Measurements from ENCODE around the gene SLC32A1.

SLC32A1 gene

DNA sequence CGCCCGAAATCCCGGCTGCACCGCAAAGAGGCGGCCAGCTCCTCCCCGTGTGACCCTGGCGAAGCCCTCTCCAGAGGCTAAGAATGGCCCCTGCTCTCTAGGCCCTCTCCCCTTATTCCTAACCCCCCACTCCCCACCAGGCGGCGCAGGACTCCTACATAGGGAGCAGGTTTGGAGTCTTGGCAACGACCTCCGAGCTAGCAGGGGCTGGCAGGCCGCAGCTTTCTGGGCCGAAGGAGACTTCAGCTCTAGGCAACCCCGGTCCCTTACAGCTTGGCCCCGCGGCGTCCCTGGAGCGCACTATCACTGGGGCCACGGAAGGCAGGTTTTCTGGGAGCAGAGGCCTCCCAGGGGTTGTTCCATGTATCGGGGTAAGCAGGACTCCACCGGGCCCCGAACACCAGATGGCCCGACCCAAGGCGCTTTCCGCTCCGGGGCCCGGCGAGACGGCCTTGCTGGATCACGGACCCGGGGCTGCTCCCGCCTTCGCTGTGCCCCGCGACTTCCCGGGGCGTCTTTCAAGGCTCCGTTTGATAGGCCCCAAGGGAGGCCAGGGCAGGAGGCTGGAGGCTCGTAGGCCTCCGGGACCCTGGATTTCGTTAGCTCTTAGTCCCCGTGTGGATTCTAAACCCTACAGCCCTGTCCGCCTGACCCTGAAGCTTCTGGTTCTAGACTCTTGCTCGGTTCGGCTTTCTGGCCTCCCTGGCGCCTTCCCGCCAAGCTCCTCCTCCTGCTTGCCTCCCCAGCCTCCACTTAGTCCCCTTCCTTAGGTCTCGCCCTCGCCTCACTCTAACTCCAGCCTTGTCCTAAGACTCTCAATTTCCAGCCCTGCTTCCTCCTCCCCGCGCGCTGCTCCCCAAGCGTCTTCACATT is 1.9 kb downstream of the SLC32A1 start:
- DNase-seq: peak in 1 of 2 experiments; percentile 19

DNA sequence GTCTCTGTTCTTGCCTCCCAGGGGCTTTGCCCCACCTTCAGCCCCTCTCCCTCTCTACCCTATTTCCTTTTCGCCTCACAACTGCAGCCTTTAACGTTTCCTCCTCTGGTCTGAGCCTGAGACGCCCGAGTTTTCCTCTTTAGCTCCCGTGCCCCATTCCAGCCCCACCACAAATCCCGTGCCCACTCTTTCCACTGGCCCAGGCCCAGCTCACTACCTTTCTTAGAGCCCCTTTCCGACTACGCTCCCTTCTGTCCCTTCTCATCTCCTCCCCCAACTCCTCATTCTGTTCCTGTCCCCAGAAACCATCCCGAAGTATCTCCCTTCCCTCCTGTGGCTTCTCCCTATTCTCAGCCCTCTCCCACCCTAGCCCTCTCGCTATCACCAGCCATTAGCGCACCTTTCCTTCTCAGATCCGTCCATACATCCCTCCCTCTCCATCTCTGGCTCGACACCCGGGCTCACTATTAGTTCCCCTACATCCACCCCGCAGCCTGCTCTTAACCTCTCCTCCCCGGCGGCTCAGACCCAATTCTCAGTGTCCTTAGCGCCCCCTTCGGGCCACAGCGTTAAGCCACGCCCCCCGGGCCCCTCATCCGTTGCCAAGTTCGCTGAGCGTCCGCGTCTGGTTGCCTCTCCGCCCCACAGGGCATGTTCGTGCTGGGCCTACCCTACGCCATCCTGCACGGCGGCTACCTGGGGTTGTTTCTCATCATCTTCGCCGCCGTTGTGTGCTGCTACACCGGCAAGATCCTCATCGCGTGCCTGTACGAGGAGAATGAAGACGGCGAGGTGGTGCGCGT is 2.7 kb downstream of the SLC32A1 start:
- DNase-seq: no peak

DNA sequence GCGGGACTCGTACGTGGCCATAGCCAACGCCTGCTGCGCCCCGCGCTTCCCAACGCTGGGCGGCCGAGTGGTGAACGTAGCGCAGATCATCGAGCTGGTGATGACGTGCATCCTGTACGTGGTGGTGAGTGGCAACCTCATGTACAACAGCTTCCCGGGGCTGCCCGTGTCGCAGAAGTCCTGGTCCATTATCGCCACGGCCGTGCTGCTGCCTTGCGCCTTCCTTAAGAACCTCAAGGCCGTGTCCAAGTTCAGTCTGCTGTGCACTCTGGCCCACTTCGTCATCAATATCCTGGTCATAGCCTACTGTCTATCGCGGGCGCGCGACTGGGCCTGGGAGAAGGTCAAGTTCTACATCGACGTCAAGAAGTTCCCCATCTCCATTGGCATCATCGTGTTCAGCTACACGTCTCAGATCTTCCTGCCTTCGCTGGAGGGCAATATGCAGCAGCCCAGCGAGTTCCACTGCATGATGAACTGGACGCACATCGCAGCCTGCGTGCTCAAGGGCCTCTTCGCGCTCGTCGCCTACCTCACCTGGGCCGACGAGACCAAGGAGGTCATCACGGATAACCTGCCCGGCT is 3.4 kb downstream of the SLC32A1 start:
- DNase-seq: no peak

DNA sequence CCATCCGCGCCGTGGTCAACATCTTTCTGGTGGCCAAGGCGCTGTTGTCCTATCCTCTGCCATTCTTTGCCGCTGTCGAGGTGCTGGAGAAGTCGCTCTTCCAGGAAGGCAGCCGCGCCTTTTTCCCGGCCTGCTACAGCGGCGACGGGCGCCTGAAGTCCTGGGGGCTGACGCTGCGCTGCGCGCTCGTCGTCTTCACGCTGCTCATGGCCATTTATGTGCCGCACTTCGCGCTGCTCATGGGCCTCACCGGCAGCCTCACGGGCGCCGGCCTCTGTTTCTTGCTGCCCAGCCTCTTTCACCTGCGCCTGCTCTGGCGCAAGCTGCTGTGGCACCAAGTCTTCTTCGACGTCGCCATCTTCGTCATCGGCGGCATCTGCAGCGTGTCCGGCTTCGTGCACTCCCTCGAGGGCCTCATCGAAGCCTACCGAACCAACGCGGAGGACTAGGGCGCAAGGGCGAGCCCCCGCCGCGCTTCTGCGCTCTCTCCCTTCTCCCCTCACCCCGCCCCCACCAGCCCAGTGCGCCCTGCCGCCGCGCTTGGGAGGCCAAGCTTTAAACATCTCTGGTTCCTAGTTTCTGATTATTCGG is 4.0 kb downstream of the SLC32A1 start:
- DNase-seq: no peak

DNA sequence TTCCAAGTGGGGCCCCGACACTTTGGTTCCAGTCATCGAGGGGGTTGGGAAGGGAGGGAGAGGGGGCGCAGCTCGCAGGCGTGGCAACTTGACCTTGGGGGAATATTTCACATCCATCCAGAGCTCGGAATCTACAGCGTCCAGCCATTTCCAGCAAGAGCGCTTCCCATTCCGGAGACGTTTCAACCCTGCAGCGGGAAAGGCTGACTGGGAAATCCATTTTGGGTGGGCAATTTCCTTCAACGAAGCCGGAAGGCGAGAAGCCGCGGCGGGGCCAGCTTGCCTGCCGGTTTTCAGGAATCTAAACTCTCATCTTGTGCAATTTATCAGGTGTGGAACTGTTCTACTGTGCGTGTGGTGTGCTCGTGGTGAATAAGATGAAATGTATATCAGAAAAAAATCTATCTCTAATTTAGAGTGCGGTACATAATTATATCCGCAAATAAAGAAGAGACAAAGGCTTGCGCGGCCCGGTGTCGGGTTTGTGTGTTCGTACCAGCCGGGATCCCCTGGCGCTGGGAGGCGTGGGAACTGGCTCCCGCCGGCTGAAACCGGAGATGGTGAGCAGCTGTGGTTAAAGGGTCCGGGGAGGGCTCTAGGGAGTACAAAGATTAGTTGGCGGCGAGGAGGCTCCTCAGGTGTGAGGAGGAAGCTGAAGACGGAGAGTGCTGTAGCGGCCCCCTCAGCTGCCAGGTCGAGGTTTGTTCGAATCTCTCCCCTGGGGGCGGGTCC is 4.8 kb downstream of the SLC32A1 start:
- peak; percentile 49 to 67 for DNase-seq

DNA sequence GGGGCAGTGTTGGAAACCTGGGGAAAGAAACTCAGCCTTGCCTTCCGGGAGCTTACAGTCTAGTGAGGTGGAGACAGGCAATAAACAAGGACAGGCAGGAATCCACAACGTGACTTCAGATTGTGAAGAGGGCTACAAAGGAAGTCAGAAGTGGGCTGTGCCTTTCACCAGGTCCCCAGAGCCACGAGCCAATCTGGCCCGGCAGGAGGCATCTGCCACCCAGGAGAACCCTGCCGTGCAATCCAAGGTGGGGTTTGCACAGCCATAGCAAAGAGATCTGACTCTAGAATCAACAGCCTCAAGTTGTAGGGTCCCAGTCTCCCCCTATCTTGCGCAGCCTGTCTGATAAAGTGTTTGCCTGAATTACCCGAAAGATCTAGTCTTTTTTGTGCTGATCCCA is 5.5 kb downstream of the SLC32A1 start:
- DNase-seq: no peak

DNA sequence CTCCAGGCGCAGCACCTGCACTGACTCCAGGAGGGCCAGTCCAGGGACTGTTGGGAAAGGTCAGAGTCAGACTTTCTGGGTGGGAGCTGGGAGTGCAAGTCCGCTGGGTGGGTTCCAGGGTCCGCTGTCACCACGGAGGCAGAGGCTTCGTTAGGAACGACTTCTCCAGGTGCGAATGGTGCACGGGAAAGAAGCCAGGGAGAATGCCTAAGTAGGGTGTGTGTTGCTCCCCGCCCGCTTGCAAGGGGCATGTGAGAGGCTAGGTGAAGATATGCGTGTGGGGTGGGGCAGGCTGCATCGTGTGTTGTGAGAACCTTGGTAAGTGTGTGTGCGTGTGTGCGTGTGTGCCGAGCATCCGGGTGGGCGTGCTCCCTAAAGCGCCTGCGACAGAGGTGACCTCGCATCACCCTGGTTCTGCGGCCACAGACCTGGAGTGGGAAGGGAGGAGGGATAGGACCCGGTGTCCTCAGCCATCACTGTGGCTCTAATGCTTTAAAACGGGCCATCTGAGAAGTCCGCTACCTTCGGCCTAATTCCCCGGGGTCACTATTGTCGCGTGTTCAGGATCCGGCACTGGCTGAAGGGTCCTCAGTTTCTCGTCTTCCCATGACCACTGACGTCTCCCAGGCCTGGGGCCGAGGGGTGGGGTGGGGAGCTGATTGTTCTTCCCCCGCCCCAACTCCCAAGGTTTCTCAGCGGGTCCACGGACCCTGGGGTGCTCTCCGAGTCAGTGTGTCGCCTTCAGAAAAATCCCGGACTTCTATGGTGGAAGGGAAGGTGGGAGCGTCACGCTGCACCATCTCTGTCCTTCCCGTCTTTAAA is 6.1 kb downstream of the SLC32A1 start:
- no peak for DNase-seq

DNA sequence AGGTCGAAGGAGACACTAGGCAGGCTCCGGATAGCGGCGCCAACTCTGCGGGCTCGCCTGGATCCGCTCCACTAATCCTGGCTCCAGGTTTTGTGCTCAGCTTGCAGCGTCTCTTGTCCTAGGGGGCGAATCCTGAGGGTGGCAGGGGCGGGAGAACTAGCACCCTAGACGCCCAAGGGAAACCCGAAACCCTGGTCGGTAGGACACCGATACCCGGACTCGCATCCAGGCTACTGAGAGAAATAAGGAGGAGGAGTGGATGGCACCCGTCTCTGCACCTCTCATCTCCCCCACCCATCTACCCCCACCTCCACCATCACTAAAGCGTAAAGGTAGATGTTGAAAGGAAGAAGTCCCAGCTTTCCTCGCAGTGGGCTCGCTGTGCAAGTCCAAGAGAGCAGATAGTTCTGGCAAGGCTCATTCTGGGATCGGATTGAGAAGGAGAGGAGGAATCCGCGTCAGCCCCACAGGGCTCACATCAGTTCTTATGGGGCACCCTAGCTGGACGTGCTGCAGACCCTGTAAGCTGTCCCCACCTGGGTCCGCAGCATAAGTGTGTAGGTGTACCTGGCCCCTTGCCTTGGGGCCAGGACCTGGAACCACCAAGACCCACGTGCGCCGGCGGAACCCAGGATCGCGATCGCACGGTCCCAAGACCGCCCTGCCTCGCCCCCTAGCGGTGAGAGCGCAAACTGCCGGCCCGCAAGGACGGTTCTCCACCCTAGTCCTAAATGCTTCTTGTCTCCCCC is 6.9 kb downstream of the SLC32A1 start:
- peak; percentile 60 to 66 for DNase-seq

DNA sequence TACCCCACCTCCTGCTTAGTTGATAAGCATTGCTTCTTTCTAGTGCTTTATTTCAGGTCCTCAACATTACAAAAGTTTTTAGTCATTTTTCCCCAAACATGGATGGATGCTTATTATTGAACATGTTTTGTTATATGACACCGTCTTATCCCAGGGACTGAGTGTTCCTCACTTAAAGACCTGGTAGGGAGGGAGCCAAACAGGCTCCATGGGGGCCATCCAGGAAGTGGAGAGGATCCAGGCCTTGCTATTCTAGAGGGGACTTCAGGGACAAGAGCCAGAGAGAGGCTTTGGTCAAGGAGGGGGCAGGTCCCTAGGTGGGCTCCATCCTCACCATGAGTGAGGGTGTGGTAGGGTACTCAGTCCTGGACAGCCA is 7.4 kb downstream of the SLC32A1 start:
- no peak for DNase-seq

DNA sequence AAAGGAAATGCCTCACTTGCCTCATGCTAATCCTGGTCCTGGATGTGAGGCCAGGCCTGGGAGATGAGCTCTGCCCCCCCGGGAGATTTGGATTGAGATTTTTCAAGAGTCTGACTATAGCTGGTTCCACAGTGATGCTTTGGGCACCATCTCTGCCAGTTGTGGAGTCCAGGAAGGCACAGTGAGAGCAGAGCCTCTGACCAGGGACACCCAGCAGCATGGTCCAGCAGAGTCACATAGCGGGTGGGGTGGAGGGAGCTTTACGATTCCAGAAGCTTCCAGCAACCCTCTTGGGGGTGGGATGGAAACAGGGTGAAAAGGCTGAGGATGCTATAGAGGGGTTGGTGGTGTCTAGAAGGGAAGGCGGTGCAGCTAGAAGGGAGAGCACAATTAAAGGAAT is 8.7 kb downstream of the SLC32A1 start:
- DNase-seq: no peak

DNA sequence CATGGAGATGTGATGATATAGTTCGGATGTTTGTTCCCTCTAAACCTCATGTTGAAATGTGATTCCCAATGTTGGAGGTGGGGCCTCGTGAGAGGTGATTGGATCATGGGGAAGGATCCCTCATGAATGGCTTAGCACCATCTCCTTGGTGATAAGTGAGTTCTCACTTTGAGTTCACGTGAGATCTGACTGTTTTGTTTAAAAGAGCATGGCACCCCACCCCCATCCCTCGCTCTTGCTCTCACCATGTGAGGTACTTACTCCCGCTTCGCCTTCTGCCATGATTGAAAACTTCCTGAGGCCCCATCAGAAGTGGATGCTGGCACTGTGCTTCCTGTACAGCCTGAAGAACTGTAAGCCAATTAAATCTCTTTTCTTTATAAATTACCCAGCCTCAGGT is 10.9 kb downstream of the SLC32A1 start:
- DNase-seq: no peak

DNA sequence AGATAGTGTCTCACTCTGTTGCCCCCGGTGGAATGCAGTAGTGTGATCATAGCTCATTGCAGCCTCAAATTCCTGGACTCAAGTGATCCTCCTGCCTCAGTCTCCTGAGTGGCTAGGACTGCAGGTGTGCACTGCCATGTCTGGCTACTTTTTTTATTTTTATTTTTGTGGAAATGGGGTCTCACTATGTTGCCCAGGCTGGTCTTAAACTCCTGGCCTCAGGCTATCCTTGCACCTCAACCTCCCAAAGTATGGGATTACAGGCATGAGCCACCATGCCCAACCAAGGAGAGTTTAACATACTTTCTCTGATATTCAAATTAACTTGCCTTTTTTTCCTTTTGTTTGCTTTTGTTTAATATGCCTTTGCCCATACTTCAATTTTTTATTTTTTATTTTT is 13.6 kb downstream of the SLC32A1 start:
- no peak for DNase-seq

DNA sequence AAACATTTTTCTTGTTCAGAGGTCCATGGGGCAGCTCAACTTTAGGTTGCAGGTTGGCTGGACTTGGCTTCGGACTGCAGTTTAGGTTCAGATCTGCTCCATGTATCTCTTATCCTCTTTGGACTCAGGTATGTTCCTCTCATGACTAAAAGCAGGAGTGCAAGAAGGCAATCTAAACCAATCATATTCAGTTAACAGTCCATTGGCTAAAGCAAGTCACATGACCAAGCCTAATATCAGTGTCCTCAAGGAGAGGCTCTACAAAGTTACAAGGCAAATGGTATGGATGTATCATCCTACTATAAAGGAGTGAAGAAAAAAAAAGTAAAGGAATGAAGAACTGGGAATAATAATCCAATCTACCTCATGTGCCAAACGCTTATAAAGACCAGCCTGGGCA is 21.5 kb downstream of the SLC32A1 start:
- DNase-seq: no peak

DNA sequence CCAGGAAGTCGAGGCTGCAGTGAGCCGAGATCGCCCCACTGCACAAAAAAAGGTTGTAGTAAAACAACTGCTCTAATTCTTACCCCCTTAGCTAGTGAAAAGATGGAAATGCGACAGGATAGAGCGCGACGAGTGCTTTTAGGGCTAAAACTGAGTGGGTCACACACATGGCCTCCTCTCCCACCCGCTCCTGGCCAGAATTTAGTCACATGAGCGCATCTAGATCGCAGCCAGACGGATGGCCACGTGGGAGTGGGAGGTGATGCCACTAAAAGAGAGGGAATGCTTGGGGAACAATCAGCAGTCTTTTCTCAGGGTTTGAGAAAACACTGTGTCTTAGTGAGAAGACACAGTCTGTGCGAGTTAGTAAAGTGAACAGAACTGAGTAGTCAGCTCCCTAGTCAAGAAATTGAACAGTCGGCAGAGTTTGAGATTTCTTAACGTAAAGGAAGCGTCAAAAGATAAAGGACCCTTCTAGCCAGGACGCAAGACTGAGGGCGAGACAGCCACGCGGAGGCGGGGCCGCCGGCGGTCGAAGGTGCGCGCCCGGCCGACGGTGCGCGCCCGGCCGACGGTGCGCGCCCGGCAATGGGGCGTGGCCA is 23.3 kb downstream of the SLC32A1 start:
- no peak for DNase-seq

DNA sequence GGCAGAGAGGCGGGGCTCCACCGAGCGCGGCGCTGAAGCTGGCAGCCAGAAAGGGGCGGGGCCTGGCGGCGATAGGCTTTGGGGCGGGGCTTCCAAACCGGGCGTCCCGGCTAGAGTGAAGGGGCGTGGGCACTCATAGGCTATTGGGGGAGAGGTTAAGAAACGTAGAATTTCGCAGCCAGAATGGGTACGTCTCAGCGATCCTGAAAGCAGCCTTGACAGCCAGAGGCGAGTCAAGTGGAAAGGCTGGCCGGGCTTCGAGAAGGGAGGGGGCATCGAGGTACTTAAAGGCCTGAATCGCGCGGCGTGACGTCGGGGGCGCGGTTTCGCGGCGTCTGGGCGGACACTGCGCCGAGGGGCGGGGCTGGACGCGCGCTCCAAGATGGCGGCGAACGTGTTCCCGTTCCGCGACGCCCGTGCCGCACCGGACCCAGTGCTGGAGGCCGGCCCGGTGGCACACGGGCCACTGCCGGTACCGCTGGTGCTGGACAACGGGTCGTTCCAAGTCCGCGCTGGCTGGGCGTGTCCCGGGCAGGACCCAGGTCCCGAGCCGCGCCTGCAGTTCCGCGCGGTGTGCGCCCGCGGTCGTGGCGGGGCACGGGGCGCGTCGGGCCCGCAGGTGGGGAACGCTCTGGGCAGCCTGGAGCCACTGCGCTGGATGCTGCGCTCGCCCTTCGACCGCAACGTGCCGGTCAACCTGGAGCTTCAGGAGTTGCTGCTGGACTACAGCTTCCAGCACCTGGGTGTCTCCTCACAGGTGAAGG is 24.0 kb downstream of the SLC32A1 start, which contains the start of gene ACTR5:
ACTR5 (plus strand) TSS at position 364 of the 764 bp plus-strand sequence; CDS start at position 383, 19 bp downstream.
- peak; percentile 82 to 89 for DNase-seq

DNA sequence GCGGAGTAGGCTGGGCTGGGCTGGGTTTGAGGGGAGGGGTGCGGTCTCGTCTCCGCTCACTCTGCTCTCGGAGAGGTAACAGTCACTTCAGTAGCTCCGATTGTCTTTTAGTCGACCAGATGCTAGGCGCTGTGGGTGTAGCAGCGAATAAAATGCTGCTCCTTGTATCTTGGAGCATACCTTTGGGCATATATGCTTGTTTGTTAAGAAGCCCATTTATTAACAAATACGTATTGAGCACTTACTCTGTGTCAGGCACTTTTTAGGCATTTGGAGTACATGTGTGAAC is 24.5 kb downstream of the SLC32A1 start:
- DNase-seq: peak in 1 of 2 experiments; percentile 11

DNA sequence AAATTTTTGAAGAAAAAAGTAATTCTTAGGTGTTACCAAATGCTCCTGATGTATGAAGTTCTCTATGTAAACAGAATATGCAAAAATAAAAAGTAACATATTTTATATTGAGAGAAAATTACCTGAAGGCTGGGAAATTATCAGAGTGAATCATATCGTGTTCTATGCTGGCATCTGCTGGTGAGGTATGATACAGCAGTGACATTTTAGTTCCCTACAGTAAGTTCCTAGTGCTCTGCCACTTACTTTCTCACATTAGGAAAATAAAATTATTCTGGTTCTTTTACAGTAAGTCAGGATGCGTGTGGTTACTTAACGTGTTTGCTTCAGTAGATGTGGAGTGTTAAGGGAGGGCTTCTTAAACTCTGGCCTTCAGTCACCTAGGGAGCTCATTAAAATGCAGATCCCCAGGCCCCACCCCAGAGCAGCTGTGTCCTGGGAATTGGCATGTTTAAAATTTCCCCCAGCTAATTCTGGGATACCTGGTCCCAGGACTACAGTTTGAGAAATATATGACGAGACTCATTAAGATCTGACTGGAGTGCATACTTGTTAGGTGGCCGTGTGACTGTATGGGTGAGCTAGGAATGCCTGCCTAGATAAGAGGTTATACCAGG is 27.2 kb downstream of the SLC32A1 start:
- DNase-seq: no peak

DNA sequence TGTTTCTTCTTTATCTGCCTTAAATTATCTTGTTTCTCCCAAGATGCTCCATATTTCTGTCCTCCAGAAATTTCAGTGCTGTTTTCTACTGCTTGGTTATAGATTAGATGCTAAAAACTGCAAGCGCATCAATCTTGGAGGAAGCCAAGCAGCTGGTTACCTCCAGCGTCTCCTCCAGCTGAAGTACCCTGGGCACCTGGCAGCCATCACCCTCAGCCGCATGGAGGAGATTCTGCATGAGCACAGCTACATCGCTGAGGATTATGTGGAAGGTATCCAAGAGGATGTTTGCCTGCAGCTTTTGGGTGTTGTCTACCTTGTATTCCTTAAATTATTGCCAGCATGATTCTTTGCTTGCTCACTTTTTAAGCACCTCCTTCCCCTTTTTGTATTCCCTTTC is 27.7 kb downstream of the SLC32A1 start:
- DNase-seq: no peak

DNA sequence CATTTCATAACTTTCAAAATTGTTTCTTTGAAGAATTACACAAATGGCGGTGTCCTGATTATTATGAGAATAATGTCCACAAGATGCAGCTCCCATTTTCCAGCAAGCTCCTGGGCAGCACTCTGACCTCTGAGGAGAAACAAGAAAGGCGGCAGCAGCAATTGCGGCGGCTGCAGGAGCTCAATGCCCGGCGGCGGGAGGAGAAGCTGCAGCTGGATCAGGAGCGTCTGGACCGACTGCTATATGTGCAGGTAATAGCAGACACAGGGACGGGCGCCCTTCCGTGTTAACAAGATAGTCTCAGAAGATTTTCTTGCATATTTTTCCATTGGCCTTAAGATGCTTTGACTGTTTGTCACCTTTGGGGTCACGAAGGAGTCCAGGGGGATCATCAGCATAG is 30.6 kb downstream of the SLC32A1 start:
- DNase-seq: no peak
